ENCODE results near the gene PLCH1. TPM values are rescaled to one million over a fixed set of nuclear protein-coding genes. Genes with fewer than 3 reads are reported as not detected.

Gene PLCH1
- total and polyA plus RNA-seq, 9 of the 15 experiments (the other 6 are each of a cell fraction or from before 2014, with no cell fraction given): 0.17 to 0.62 (median 0.40) TPM

- TF ChIP-seq ZFP91 (CRISPR knock-in tag; IDR thresholded peaks at IDR 0.05) (no peak), HNRNPL (IDR thresholded peaks at IDR 0.05; ENCODE audit: low read depth, low read length) (no peak), ZNF592 (IDR thresholded peaks at IDR 0.05) (no peak), AFF4 (CRISPR knock-in tag; IDR thresholded peaks at IDR 0.05) (no peak), ARID1B (IDR thresholded peaks at IDR 0.05) (no peak), ZFPM2 (CRISPR knock-in tag; IDR thresholded peaks at IDR 0.05) (no peak), HES1 (IDR thresholded peaks at IDR 0.05; ENCODE audit: low read depth) (no peak)
These were observed 17.0 kb downstream of the PLCH1 start (continued) for GRCh38 chr3:155727836-155728235.

All from K562 (cell line).